ENCODE measurements around the gene IGSF5.

GRCh38 chr21:39715804-39716397 lies 29.1 kb upstream of the IGSF5 start:
- TF ChIP-seq CTCF (IDR thresholded peaks at IDR 0.05) (peak; percentile 39 to 80 (median 56)), POLR2A (IDR thresholded peaks at IDR 0.05) (no peak), POLR2AphosphoS5 (IDR thresholded peaks at IDR 0.05) (no peak)
